ENCODE data around the gene LARP1B. TPM values are rescaled to one million over a fixed set of nuclear protein-coding genes. Genes with fewer than 3 reads are reported as not detected.
"Not testable (repeated sequence)": the region's sequence is repeated elsewhere in the genome, so short reads cannot be mapped to it uniquely, and the experiment has no call there.

The LARP1B gene
- total RNA-seq, 2 experiments from 2014 or later, result 23.1 to 23.4 TPM

DNA sequence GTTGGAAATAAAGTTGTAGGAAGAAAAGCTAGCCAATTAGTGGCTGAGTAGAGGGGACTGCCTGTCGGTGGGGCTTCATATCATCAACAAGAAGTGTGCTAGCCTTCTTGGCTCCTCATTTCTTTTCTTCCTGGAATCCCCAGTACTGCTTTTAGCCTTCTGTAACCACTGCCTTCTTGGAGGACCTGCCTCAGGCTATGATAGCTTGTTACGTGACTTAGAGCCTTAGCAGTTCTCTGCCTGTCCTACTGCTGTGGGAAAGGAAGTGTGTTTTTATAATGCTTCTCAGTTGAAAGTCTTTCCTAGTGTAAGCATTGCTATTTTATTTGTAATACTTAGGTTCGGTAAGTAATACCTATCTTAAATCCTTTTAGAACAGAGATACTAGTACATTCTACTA is 61.9 kb downstream of the LARP1B start:
- ChIA-PET POLR2A (no interaction called here), CTCF (no interaction called here)

DNA sequence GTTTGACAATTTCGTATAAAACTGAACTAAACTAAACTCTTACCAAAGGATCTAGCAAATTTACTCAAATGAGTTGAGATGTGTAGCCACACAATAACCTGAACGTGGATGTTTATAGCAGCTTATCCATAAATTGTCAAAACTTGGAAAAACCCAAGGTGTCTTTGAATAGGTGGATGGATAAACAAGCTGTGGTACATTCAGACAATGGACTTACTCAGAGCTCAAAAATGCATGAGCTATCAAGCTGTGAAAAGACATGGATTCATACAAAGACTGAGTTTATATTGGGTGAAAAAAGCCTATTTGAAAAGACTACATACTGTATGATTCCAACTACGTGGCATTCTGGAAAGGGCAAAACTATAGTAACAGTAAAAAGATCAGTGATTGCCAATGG is 69.5 kb downstream of the LARP1B start:
- CTCF ChIA-PET, result no interaction called here
- POLR2A ChIA-PET, result no interaction called here

- POLR2A ChIA-PET, result no interaction called here
- CTCF ChIA-PET, result no interaction called here
Observed at GRCh38 chr4:128134925-128135324, 73.8 kb downstream of the LARP1B start.

GRCh38 chr4:128135391-128135790 is 74.3 kb downstream of the LARP1B start:
- ChIA-PET POLR2A (no interaction called here), CTCF (no interaction called here)

DNA sequence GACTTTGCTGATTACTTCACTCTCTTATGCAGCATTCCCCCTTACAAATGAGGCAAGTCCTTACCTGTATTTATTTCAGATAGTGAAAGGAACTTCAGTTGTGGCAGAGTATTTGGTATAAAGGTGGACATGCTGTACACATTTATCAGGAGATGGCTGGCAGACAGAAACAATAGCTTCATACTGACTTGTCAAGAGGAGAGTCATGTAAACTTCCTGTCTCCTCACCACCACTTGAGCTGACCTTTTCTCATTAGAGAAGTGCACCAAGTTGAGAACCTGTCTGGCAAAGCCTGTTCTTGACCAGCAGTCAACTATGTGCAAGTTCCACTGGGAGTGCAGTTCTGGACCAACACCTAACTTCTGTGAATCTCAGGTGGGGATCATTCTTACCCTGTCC is 80.8 kb downstream of the LARP1B start:
- ChIA-PET POLR2A (no interaction called here), CTCF (no interaction called here)

- ChIA-PET CTCF (no interaction called here), POLR2A (no interaction called here)
Observed at GRCh38 chr4:128145727-128146126, 84.6 kb downstream of the LARP1B start.

GRCh38 chr4:128153800-128154199 is 92.7 kb downstream of the LARP1B start:
- POLR2A ChIA-PET, result no interaction called here
- CTCF ChIA-PET, result no interaction called here

DNA sequence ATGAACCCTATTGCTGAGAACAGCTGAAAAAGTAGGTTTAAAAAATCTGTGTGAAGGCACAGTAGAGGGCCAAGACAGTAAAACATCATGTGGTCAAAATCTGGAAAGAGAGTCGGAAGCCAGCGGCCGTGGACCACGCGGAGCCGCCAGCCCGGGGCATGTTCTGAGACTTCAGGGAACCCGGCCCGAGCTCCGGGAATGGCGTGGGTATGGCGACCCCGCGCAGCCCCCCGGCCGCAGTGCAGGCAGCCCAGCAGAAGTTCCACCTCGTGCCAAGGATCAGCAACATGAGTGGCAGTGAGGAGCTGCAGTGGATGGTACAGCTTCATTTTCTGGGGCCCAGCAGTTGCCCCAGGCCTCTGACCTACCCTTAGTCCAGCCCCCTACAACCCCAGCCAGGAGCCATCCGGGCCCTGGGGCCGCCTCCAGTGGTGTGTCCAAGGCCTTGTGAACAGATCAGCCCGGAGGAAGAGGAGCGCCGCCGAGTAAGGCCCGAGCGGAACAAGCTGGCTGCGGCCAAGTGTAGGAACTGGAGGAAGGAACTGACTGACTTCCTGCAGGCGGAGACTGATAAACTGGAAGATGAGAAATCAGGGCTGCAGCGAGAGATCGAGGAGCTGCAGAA is 94.2 kb downstream of the LARP1B start:
- ChIA-PET POLR2A (no interaction called here), CTCF (no interaction called here)

- ChIA-PET CTCF (interaction anchor here (1.1 kb wide), 1 partner anchor 28 kb away, joined by 5 read pairs; no protein-coding TSS in a partner anchor), POLR2A (no interaction called here)
Observed at GRCh38 chr4:128155874-128156456, 94.9 kb downstream of the LARP1B start.

DNA sequence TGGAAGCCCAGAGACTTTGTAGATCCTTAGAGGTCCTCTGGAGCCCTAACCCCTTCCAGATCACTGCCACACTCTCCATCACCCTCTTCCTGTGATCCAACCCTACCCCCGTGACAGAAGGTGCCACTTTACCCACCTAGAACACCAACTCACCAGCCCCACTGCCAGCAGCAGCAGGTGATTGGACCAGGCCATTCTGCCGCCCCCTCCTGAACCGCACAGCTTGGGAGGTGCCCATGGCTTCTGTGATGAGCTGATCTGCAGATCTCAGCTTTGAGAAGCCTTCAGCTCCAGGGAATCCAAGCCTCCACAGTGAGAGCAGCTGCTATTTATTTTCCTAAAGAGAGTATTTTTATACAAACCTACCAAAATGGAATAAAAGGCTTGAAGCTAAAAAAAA is 95.4 kb downstream of the LARP1B start:
- POLR2A ChIA-PET, result not testable (repeated sequence)
- CTCF ChIA-PET, result interaction anchor here (0.7 to 1.1 kb wide), 2 partner anchors 29 to 199 kb away, joined by 4 to 5 read pairs; no protein-coding TSS in a partner anchor

DNA sequence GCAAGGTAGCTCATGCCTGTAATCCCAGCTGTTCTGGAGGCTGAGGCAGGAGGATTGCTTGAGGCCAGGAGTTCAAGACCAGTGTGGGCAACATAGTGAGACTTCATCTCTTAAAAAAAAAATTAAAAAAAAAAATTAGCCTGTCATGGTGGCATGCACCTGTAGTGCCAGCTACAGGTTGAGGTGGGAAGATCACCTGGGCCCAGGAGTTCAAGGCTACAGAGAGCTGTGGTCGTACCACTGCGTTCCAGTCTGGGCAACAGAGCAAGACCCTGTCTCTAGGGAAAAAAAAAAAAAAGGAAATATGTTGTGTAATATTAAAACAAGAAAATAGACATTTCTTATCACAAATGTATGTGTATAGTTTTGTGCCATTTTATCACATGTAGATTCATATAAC is 97.8 kb downstream of the LARP1B start:
- CTCF ChIA-PET, result no interaction called here

DNA sequence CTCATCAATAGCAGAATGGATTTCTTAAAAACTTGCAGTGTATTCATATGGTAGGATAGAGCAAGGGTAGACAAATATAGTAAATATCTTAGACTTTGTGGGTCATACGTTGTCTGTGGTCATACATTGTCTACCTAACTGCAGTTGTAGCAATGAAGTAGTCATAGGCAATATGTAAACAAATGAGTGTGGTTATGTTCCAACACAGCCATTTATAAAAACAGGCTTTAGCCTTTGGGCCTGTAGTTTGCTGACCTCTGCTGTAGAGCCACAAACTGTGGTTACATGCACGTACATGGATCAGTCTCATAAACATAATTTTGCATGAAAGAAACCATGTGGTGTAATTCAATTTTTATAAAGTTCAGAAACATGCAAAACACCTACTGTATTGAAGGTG is 98.9 kb downstream of the LARP1B start:
- ChIA-PET POLR2A (no interaction called here), CTCF (interaction anchor here (0.6 kb wide), 1 partner anchor 671 kb away, joined by 5 read pairs; no protein-coding TSS in a partner anchor)

More for the DNA sequence above, 97.8 kb downstream of the LARP1B start:
- POLR2A ChIA-PET, result no interaction called here

- ChIA-PET POLR2A (no interaction called here), CTCF (no interaction called here)
Observed at GRCh38 chr4:128161138-128161537, 100.0 kb downstream of the LARP1B start.

DNA sequence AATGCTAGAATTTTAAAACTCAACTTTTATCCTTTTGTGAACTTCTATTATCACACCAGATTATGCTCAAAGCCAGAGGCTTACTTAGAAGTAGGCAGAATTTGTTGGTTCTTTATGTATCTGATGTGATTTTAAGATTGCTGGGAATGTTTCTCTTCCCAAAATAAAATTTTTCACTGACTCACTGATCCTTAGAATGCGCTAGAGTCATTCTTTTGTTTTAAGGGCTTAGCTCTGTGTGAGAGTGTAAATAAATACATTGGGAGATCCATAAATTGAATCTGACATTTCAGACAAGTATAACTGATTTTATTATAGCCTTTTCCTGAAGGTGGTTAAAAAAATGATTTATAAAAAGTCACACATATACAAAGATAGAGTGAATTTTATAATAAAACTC is 101.3 kb downstream of the LARP1B start:
- POLR2A ChIA-PET, result no interaction called here
- CTCF ChIA-PET, result no interaction called here

DNA sequence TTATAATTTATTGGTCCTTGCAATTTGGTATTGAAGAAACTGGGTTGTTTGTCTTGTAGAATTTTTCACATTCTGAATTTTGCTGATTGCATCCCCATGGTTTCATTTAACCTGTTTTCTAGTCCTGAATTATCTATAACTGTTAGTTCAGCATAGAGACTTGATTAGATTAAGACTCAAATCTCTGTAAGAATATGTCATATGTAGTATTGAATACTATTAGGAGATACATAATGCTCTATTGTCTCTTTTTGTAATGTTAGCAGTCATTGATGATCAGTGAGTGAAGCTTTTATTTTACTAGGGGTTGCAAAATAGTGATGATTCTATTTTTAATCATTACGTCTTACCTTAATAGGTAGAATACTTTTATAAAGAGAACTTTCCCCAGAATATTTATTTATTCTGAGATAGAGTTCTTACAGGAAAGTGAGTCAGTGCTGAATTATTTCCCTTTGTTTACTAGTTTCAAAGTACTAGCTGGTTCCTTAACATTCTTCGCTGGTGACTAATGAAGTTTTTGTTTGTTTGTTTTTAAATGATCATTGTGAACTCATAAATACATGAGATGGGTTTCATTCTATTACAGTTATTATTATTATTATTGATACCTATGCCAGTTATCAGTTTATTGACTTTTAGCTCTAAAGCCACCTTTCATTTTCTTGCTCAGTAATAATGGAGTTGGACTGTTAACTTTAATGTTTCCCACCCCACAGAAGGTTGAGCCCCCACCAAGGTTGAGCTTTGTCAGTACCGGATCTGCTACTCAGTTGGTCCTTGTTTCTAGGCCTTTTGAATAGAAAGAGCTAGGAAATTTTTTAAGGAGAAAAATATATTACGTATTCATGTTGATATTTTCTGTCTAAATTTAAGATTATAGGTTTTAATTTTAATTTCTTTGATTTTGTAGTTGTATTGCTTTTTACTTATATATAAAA is 102.3 kb downstream of the LARP1B start:
- CTCF ChIA-PET, result no interaction called here
- POLR2A ChIA-PET, result no interaction called here

DNA sequence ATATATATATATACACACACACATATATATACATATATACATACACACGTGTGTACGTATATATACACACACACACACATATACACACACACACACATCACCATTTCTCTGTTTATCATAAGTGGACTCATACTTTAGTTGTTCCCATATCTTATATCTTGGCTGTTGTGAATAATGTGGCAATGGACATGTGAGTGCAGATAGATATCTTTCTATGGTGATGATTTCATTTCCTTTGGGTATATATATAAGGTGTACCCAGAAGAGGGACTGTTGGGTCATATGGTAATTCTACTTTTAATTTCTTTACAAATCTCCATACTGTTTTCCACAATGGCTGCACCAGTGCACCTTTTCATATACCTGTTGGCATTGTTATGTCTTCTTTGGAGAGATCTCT is 105.9 kb downstream of the LARP1B start:
- CTCF ChIA-PET, result no interaction called here
- POLR2A ChIA-PET, result no interaction called here

GRCh38 chr4:128168701-128169100 is 107.6 kb downstream of the LARP1B start:
- POLR2A ChIA-PET, result no interaction called here
- CTCF ChIA-PET, result no interaction called here

GRCh38 chr4:128169245-128169644 is 108.1 kb downstream of the LARP1B start:
- ChIA-PET POLR2A (no interaction called here), CTCF (no interaction called here)

DNA sequence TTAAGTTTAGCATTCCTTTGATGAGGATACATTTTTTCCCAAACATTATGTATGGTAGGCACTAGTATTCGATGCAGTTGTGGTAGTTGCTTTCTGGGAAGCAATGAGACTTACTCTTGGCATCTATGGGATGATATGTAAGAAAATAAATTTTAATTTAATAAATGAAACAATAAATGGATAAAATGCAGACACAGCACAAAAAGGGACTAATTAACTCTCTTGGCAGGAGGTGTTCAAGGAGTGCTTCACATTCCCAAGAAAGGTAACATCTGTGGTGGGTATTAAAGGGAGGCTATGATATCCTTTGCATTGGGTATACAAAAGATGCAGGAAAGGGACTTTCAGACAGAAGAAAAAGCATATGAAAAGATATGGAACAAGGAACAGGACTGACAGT is 115.5 kb downstream of the LARP1B start:
- POLR2A ChIA-PET, result no interaction called here
- CTCF ChIA-PET, result no interaction called here

DNA sequence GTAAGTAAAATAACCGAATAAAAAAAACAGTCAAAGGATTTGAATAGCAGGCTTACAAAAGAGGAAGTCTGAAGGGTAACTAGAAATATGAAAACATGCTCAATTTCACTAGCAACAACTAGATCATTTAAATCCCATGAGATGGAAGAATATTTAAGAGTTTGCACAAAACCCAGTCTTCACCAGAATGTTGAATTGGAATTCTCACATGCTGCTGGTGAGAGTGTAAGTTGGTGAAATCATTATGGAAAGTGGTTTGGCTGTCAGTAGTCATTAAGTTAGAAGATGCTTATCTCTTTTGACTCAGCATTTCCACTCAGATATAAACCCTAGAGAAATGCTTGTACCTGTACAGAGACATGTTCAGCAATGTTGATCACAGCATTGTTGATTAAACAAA is 116.4 kb downstream of the LARP1B start:
- POLR2A ChIA-PET, result no interaction called here
- CTCF ChIA-PET, result no interaction called here

GRCh38 chr4:128186623-128187022 is 125.5 kb downstream of the LARP1B start:
- ChIA-PET POLR2A (no interaction called here), CTCF (no interaction called here)

Measured in activated CD8-positive, alpha-beta memory T cell treated with anti-CD3 and anti-CD28 coated beads for 36 hours (primary cell).